CD4-positive, alpha-beta T cell treated with Interleukin-1 beta for 1 hour (primary cell): Measurements from ENCODE around the gene RBFOX1.

Experiments
- DNase-seq, 2 donors: peaks; one replicate each; pipeline ENCODE4 v3.0.0-alpha.2; 2020 to 2022

RBFOX1 gene

GRCh38 chr16:7545251-7545650 lies 212.6 kb downstream of the RBFOX1 start:
- no peak for DNase-seq

- DNase-seq: no peak
These were observed 214.3 kb downstream of the RBFOX1 start for GRCh38 chr16:7546948-7547347.

- DNase-seq: no peak
These were observed 215.1 kb downstream of the RBFOX1 start for GRCh38 chr16:7547736-7548135.

GRCh38 chr16:7548796-7549318 lies 216.2 kb downstream of the RBFOX1 start:
- DNase-seq: no peak

GRCh38 chr16:7550096-7550495 lies 217.5 kb downstream of the RBFOX1 start:
- DNase-seq: no peak

- DNase-seq: no peak
These were observed 222.8 kb downstream of the RBFOX1 start for GRCh38 chr16:7555459-7555858.

GRCh38 chr16:7561908-7562405 lies 229.3 kb downstream of the RBFOX1 start:
- no peak for DNase-seq

- DNase-seq: no peak
These were observed 233.7 kb downstream of the RBFOX1 start for GRCh38 chr16:7566360-7566759.

GRCh38 chr16:7571366-7571765 lies 238.7 kb downstream of the RBFOX1 start:
- DNase-seq: no peak

GRCh38 chr16:7577588-7577987 lies 244.9 kb downstream of the RBFOX1 start:
- no peak for DNase-seq

- no peak for DNase-seq
These were observed 246.8 kb downstream of the RBFOX1 start for GRCh38 chr16:7579454-7579853.

- DNase-seq: no peak
These were observed 248.5 kb downstream of the RBFOX1 start for GRCh38 chr16:7581175-7581574.

- no peak for DNase-seq
These were observed 250.8 kb downstream of the RBFOX1 start for GRCh38 chr16:7583396-7583795.

GRCh38 chr16:7584561-7584960 lies 251.9 kb downstream of the RBFOX1 start:
- no peak for DNase-seq

- DNase-seq: no peak
These were observed 253.1 kb downstream of the RBFOX1 start for GRCh38 chr16:7585705-7586104.

- DNase-seq: no peak
These were observed 258.3 kb downstream of the RBFOX1 start for GRCh38 chr16:7590934-7591333.

GRCh38 chr16:7596308-7596707 lies 263.7 kb downstream of the RBFOX1 start:
- DNase-seq: no peak

- DNase-seq: no peak
These were observed 265.0 kb downstream of the RBFOX1 start for GRCh38 chr16:7597677-7598076.

GRCh38 chr16:7601100-7601499 lies 268.5 kb downstream of the RBFOX1 start:
- no peak for DNase-seq

GRCh38 chr16:7602291-7602950 lies 269.8 kb downstream of the RBFOX1 start:
- DNase-seq: no peak

- no peak for DNase-seq
These were observed 273.2 kb downstream of the RBFOX1 start for GRCh38 chr16:7605812-7606211.

- no peak for DNase-seq
These were observed 280.0 kb downstream of the RBFOX1 start for GRCh38 chr16:7612671-7613070.

- no peak for DNase-seq
These were observed 280.9 kb downstream of the RBFOX1 start for GRCh38 chr16:7613518-7613917.

GRCh38 chr16:7614021-7614795 lies 281.6 kb downstream of the RBFOX1 start:
- DNase-seq: no peak
